Measurements from ENCODE around the gene SLC22A14.

SLC22A14 gene

DNA sequence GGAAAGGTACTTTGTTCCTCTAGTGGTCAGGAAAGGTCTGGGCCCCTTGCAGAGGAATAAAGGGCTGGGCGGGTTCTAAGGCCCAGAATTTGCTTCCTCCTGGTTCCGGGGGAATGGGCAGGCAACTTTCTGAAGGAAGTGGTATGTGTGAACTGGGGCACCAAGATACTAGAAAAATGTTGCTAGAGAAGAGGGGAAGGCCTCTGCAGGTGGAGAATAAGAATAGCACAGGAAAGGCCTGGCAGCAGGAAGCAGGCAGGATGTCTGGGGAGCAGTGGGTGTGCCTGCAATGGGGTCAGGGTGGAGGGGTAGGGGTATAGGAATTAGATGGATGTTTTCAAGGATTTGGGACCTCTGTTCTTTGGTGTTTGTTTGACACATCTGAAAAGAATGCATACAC lies 14.4 kb upstream of the SLC22A14 start:
- no peak overlapping the region for H3K4me3 ChIP-seq (ENCODE audit: low read depth, low read length)
- DNase-seq (ENCODE audit: low read depth) = no peak
- TF ChIP-seq, protein P1, sequence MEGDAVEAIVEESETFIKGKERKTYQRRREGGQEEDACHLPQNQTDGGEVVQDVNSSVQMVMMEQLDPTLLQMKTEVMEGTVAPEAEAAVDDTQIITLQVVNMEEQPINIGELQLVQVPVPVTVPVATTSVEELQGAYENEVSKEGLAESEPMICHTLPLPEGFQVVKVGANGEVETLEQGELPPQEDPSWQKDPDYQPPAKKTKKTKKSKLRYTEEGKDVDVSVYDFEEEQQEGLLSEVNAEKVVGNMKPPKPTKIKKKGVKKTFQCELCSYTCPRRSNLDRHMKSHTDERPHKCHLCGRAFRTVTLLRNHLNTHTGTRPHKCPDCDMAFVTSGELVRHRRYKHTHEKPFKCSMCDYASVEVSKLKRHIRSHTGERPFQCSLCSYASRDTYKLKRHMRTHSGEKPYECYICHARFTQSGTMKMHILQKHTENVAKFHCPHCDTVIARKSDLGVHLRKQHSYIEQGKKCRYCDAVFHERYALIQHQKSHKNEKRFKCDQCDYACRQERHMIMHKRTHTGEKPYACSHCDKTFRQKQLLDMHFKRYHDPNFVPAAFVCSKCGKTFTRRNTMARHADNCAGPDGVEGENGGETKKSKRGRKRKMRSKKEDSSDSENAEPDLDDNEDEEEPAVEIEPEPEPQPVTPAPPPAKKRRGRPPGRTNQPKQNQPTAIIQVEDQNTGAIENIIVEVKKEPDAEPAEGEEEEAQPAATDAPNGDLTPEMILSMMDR (IDR thresholded peaks at IDR 0.05; ENCODE audit: low read depth, low read length, missing control alignments) = no peak
- in situ Hi-C loops (cut with HindIII; ENCODE audit: low sequenced_read_pairs) = no loop called here

DNA sequence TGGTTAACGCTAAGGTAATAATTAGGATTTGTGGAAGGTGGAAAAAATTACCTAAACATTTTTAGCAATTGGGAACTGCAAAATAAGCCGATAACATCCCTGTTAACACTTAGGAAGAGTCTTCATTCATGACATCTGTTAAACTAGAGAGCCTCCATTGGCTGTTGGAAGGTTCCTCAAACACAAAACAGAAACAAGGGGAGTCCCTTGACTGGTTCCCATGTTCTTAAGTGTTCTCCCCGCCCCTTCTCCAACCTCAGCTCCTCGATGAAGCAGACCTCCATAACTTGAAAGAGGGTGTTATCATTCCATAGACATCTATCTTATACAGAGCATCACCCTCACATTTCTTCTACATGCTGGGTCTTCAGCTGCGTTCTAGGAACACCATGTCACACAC lies 14.0 kb upstream of the SLC22A14 start:
- TF ChIP-seq, protein P1 (IDR thresholded peaks at IDR 0.05; ENCODE audit: low read depth, low read length, missing control alignments) = no peak
- no peak for DNase-seq (ENCODE audit: low read depth)
- H3K4me3 ChIP-seq (ENCODE audit: low read depth, low read length) = no peak overlapping the region
- in situ Hi-C loops (cut with HindIII; ENCODE audit: low sequenced_read_pairs) = no loop called here

DNA sequence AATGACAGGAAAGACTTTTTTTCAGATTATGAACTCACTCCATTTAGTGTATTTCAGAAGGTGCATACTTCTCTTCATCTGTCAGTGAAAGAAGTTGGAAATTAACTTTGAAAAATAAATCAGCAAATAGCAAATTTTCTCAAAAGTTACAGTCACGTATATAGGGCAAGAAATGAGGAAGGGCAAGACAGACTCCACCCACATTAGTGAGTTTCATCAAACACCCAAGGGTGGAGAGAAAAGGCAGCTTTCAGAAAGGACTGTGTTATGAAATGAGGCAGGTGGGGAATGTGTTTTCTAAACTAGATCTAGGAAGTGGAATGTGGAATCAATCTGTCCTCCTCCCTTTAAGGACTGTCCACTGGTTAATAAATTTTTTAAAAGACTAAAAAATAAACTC lies 13.6 kb upstream of the SLC22A14 start:
- H3K4me3 ChIP-seq (ENCODE audit: low read depth, low read length) = no peak overlapping the region
- in situ Hi-C loops (cut with HindIII; ENCODE audit: low sequenced_read_pairs) = no loop called here
- DNase-seq (ENCODE audit: low read depth) = no peak
- TF ChIP-seq, protein P1 (IDR thresholded peaks at IDR 0.05; ENCODE audit: low read depth, low read length, missing control alignments) = no peak

GRCh38 chr3:38270606-38271005 lies 11.5 kb upstream of the SLC22A14 start:
- DNase-seq (ENCODE audit: low read depth) = no peak
- H3K4me3 ChIP-seq (ENCODE audit: low read depth, low read length) = no peak overlapping the region
- TF ChIP-seq, protein P1 (IDR thresholded peaks at IDR 0.05; ENCODE audit: low read depth, low read length, missing control alignments) = no peak
- in situ Hi-C loops (cut with HindIII; ENCODE audit: low sequenced_read_pairs) = no loop called here

- in situ Hi-C loops (cut with HindIII; ENCODE audit: low sequenced_read_pairs) = no loop called here
- H3K4me3 ChIP-seq (ENCODE audit: low read depth, low read length) = no peak overlapping the region
- TF ChIP-seq, protein P1 (IDR thresholded peaks at IDR 0.05; ENCODE audit: low read depth, low read length, missing control alignments) = no peak
- no peak for DNase-seq (ENCODE audit: low read depth)
Measured at GRCh38 chr3:38271553-38271952, 10.5 kb upstream of the SLC22A14 start.

DNA sequence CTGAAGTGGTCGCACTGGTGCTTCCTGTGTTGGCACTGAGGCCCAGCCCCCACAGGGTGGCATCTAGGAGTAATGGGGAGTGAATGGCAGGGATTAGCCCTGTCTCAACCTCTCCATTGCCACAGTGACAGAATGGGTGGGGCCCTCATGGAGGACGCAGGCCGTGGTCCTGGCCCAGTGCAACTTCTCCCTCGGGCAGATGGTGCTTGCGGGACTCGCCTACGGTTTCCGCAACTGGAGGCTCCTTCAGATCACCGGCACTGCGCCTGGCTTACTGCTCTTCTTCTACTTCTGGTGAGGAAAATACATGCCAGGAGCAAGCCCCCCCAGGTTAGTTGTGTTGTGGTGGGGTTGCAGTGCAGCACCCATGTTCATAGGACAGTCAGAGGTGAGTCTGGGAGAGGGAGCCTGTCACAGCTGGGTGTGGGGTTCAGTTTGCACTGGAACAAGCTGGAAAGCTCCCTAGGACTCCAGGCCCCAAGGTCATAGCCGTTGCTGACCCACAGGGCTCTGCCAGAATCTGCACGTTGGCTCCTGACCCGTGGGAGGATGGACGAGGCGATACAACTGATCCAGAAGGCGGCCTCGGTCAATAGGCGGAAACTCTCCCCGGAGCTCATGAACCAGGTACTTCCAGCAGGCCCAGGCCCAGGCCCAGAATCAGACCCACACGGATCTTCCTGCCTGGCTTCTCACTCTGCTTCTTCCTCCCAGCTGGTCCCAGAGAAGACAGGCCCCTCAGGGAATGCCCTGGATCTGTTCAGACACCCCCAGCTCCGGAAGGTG lies 7.0 kb upstream of the SLC22A14 start:
- TF ChIP-seq, protein P1 (IDR thresholded peaks at IDR 0.05; ENCODE audit: low read depth, low read length, missing control alignments) = no peak
- in situ Hi-C loops (cut with HindIII; ENCODE audit: low sequenced_read_pairs) = no loop called here
- H3K4me3 ChIP-seq (ENCODE audit: low read depth, low read length) = no peak overlapping the region
- no peak for DNase-seq (ENCODE audit: low read depth)

All from astrocyte of the cerebellum (primary cell).